Stimulated activated CD4-positive, alpha-beta T cell treated with anti-CD3 and anti-CD28 coated beads, TNF-alpha, amount 100 ng/mL, for 24 hours (primary cell): ENCODE results near the gene PPP1R14B.

Experiments used
- DNase-seq, 3 experiments: peaks; one replicate each; pipeline ENCODE4 v3.0.0-alpha.2; 2020; ENCODE audit warnings: low read depth in 3 of 3

Gene PPP1R14B

GRCh38 chr11:64281957-64282770 is 35.4 kb upstream of the PPP1R14B start:
- no peak for DNase-seq

- no peak for DNase-seq
Measured at GRCh38 chr11:64278576-64279190, 31.9 kb upstream of the PPP1R14B start.

- no peak for DNase-seq
Measured at GRCh38 chr11:64276653-64277431, 30.1 kb upstream of the PPP1R14B start.

GRCh38 chr11:64275841-64276240 is 29.1 kb upstream of the PPP1R14B start:
- no peak for DNase-seq

- no peak for DNase-seq
Measured at GRCh38 chr11:64275031-64275800, 28.5 kb upstream of the PPP1R14B start.

GRCh38 chr11:64269540-64270220 is 22.9 kb upstream of the PPP1R14B start:
- DNase-seq, result peak; percentile 97 to 98 (median 98)

- DNase-seq, result peak in 1 of 3 experiments; percentile 57
Measured at GRCh38 chr11:64268893-64269539, 22.3 kb upstream of the PPP1R14B start.

GRCh38 chr11:64268025-64268892 is 21.5 kb upstream of the PPP1R14B start:
- no peak for DNase-seq

GRCh38 chr11:64267207-64267945 is 20.6 kb upstream of the PPP1R14B start:
- no peak for DNase-seq

- DNase-seq, result no peak
Measured at GRCh38 chr11:64266339-64266738, 19.6 kb upstream of the PPP1R14B start.

GRCh38 chr11:64265176-64266160 is 18.7 kb upstream of the PPP1R14B start:
- no peak for DNase-seq

GRCh38 chr11:64264371-64264852 is 17.7 kb upstream of the PPP1R14B start:
- DNase-seq, result no peak

GRCh38 chr11:64263947-64264317 is 17.2 kb upstream of the PPP1R14B start:
- DNase-seq, result no peak

GRCh38 chr11:64263021-64263946 is 16.5 kb upstream of the PPP1R14B start:
- DNase-seq, result no peak

- no peak for DNase-seq
Measured at GRCh38 chr11:64262271-64263002, 15.7 kb upstream of the PPP1R14B start.

GRCh38 chr11:64261556-64262080 is 14.9 kb upstream of the PPP1R14B start:
- no peak for DNase-seq
